Thoracic aorta (tissue), 2 donors: Measurements from ENCODE around the gene HEATR5A. TPM values are rescaled to one million over a fixed set of nuclear protein-coding genes. Genes with fewer than 3 reads are reported as not detected.
"Not testable (repeated sequence)": the region's sequence is repeated elsewhere in the genome, so short reads cannot be mapped to it uniquely, and the experiment has no call there.

ENCODE experiments used
- ATAC-seq: fragments of 150-250 bp; one replicate; pipeline ENCODE4 v1.8.0; 2017; ENCODE audit warnings: low read depth; ENCODE audit not compliant: insufficient number of reproducible peaks, low FRiP score
- DNase-seq: peaks from one replicate; pipeline ENCODE4 v3.0.0-alpha.2; 2020; ENCODE audit warnings: low spot score
- H3K27ac ChIP-seq, 2 donors: fragments of 200-600 bp; sonication (generic); 1 replicate in 1 of 2; 2 replicates in 1 of 2; pipeline ENCODE4 v1.5.1; 2016; ENCODE audit warnings: mild to moderate bottlenecking in 2 of 2, moderate library complexity in 2 of 2
- H3K27me3 ChIP-seq: fragments of 200-600 bp; sonication (generic); replicated peaks from 2 replicates; pipeline ENCODE4 v1.6.0; 2016; ENCODE audit warnings: mild to moderate bottlenecking; ENCODE audit not compliant: insufficient read depth
- H3K36me3 ChIP-seq: fragments of 200-600 bp; sonication (generic); one replicate; pipeline ENCODE4 v1.5.1; 2016
- H3K4me1 ChIP-seq, 2 donors: fragments of 200-600 bp; sonication (generic); 1 replicate in 1 of 2; 2 replicates in 1 of 2; pipeline versions ENCODE4 v1.5.1 to v1.6.0; 2016; ENCODE audit warnings: low read depth in 2 of 2, mild to moderate bottlenecking in 1 of 2; ENCODE audit not compliant: control insufficient read depth in 1 of 2
- H3K4me3 ChIP-seq: fragments of 200-600 bp; sonication (generic); 2 replicates; pipeline ENCODE4 v1.5.1; 2016; ENCODE audit warnings: mild to moderate bottlenecking
- H3K9me3 ChIP-seq: fragments of 200-600 bp; sonication (generic); 2 replicates; pipeline ENCODE4 v1.5.1; 2016
- total RNA-seq, 2 donors: library from RNA; depleted of rRNA; stranded (reverse); fragments of >200 nt; gene quantifications; one replicate each; pipeline versions ENCODE4 v1.1.0 to v1.2.3, GENCODE V29; 2016
- TF ChIP-seq, protein P1 (sequence below): fragments of 200-600 bp; sonication (generic); IDR thresholded peaks from one replicate; pipeline ENCODE4 v1.5.1; 2019; ENCODE audit warnings: antibody characterized with exemption

The HEATR5A gene
- total RNA-seq: 10 to 100 TPM; 39.1 to 43.6 TPM

- H3K9me3 ChIP-seq: no peaks in the 10 kb centered on the region
- peak; percentile 89 for ATAC-seq
- H3K36me3 ChIP-seq: no peaks in the 10 kb centered on the region
- peak within 1 kb of the TSS; percentile 98 for H3K4me3 ChIP-seq
- H3K27ac ChIP-seq: peak within 1 kb of the TSS; percentile 79 to 87
- TF ChIP-seq, protein P1, sequence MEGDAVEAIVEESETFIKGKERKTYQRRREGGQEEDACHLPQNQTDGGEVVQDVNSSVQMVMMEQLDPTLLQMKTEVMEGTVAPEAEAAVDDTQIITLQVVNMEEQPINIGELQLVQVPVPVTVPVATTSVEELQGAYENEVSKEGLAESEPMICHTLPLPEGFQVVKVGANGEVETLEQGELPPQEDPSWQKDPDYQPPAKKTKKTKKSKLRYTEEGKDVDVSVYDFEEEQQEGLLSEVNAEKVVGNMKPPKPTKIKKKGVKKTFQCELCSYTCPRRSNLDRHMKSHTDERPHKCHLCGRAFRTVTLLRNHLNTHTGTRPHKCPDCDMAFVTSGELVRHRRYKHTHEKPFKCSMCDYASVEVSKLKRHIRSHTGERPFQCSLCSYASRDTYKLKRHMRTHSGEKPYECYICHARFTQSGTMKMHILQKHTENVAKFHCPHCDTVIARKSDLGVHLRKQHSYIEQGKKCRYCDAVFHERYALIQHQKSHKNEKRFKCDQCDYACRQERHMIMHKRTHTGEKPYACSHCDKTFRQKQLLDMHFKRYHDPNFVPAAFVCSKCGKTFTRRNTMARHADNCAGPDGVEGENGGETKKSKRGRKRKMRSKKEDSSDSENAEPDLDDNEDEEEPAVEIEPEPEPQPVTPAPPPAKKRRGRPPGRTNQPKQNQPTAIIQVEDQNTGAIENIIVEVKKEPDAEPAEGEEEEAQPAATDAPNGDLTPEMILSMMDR: peak; percentile 25
- peak; percentile 71 for DNase-seq
- H3K4me1 ChIP-seq: peaks cover 9 to 23% of the 10 kb centered on the region in 2 donors
- no peaks in the 10 kb centered on the region for H3K27me3 ChIP-seq
These were observed at the start of gene HEATR5A for GRCh38 chr14:31420319-31421111. TSS of gene HEATR5A (minus strand) at chr14:31420550. CDS start at chr14:31402975, 17,575 bp downstream.

DNA sequence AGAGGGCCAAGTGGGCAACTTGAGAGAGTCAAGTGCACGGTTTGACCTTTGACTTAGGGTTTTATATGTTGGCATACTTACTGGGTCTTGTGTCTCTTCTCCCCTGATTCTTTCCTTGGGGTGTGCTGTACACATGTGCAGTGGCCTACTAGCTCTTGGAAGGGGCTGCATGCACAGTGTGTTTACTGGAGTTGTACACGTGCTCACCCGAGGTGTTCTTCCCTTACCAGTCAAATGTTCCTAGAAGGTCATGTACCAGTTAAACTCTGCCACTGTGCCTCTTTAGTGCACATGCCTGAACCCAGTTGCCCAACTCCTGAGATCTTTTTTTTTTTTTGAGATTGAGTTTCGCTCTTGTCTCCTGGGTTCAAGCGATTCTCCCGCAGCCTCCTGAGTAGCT lies 46.2 kb upstream of the HEATR5A start:
- ATAC-seq: no peak
- no peaks in the 10 kb centered on the region for H3K9me3 ChIP-seq
- no peak overlapping the region for H3K4me3 ChIP-seq
- no peaks in the 10 kb centered on the region for H3K27me3 ChIP-seq
- H3K27ac ChIP-seq: no peak overlapping the region
- no peak for DNase-seq
- TF ChIP-seq, protein P1: no peak
- no peaks in the 10 kb centered on the region for H3K36me3 ChIP-seq
- no peaks in the 10 kb centered on the region for H3K4me1 ChIP-seq

- no peaks in the 10 kb centered on the region for H3K4me1 ChIP-seq
- H3K36me3 ChIP-seq: no peaks in the 10 kb centered on the region
- H3K9me3 ChIP-seq: no peaks in the 10 kb centered on the region
- ATAC-seq (no peak), DNase-seq (no peak)
- peak overlapping the region in 1 of 2 donors; percentile 26 for H3K27ac ChIP-seq
- TF ChIP-seq, protein P1: no peak
- H3K4me3 ChIP-seq: no peak overlapping the region
- H3K27me3 ChIP-seq: no peaks in the 10 kb centered on the region
These were observed 44.8 kb upstream of the HEATR5A start for GRCh38 chr14:31465111-31465510.

DNA sequence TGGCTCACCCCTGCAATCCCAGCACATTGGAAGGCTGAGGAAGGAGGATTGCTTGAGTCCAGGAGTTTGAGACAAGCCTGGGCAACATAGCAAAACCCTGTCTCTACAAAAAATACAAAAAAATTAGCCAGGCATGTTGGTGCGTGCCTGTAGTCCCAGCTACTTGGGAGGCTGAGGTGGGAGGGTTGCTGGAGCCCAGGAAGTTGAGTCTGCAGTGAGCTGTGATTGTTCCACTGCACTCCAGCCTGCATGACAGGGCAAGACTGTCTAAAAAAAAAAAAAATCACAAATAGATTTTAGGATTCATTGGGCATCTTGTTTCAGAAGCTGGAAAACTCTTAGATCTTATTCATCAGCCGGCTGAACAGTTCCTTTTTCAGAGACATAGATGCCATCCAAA lies 42.1 kb upstream of the HEATR5A start:
- not testable (repeated sequence) for H3K9me3 ChIP-seq, H3K27ac ChIP-seq, DNase-seq, ATAC-seq, H3K4me3 ChIP-seq, H3K36me3 ChIP-seq, H3K27me3 ChIP-seq, H3K4me1 ChIP-seq

DNA sequence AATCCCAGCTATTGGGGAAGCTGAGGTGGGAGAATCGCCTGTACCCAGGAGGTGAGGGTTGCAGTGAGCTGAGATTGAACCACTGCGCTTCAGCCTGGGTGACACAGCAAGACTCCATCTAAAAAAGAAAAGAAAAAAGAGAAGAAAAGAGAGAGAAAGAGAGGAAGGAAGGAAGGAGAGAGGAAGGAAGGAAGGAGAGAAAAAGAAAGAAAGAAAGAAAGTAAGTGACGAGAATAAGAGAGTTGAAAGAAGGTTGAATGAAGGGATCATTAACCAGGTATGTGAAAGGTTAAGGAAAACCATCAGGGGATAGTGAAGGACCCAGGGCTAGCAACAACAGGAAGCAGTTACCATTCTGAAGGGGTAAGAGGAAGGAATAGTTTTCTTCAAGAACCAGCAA lies 41.2 kb upstream of the HEATR5A start:
- TF ChIP-seq, protein P1: no peak
- Histone ChIP-seq H3K27me3 (no peaks in the 10 kb centered on the region), H3K4me1 (peaks cover 0 to 7% of the 10 kb centered on the region in 2 donors), H3K27ac (no peak overlapping the region), H3K9me3 (no peaks in the 10 kb centered on the region), H3K36me3 (no peaks in the 10 kb centered on the region), H3K4me3 (no peak overlapping the region)
- ATAC-seq (no peak), DNase-seq (no peak)
